ACHN (cell line): ENCODE measurements around the gene RNF5.
"Not testable (repeated sequence)": the region's sequence is repeated elsewhere in the genome, so short reads cannot be mapped to it uniquely, and the experiment has no call there.

Experiments
- DNase-seq: peaks from one replicate; pipeline ENCODE4 v3.0.0-alpha.2; 2015
- in situ Hi-C: cut with HindIII; loops from 2 replicates; pipeline ENCODE4 v1.10.0; 2017; ENCODE audit warnings: low sequenced_read_pairs, low pct_ligation_motif_present, low pct_unique_long_range_greater_than_20kb

The RNF5 gene

GRCh38 chr6:32196682-32197616, 18.7 kb downstream of the RNF5 start:
- in situ Hi-C loops, result no loop called here
- DNase-seq, result no peak

- in situ Hi-C loops, result no loop called here
- DNase-seq, result no peak
Observed at GRCh38 chr6:32198345-32198696, 20.1 kb downstream of the RNF5 start.

GRCh38 chr6:32198866-32199265, 20.7 kb downstream of the RNF5 start:
- no peak for DNase-seq
- in situ Hi-C loops, result no loop called here

- DNase-seq, result no peak
- in situ Hi-C loops, result no loop called here
Observed at GRCh38 chr6:32200711-32201475, 22.7 kb downstream of the RNF5 start.

GRCh38 chr6:32202186-32202585, 24.0 kb downstream of the RNF5 start:
- in situ Hi-C loops, result no loop called here
- DNase-seq, result no peak

- no peak for DNase-seq
- in situ Hi-C loops, result no loop called here
Observed at GRCh38 chr6:32203426-32204267, 25.4 kb downstream of the RNF5 start.

- in situ Hi-C loops, result no loop called here
- DNase-seq, result no peak
Observed at GRCh38 chr6:32204268-32204715, 26.1 kb downstream of the RNF5 start.

- DNase-seq, result no peak
- in situ Hi-C loops, result no loop called here
Observed at GRCh38 chr6:32208996-32209395, 30.8 kb downstream of the RNF5 start.

- no peak for DNase-seq
- in situ Hi-C loops, result no loop called here
Observed at GRCh38 chr6:32210191-32210601, 32.0 kb downstream of the RNF5 start.

GRCh38 chr6:32211432-32211831, 33.2 kb downstream of the RNF5 start:
- in situ Hi-C loops, result not testable (repeated sequence)

GRCh38 chr6:32212076-32212760, 34.0 kb downstream of the RNF5 start:
- DNase-seq, result no peak
- in situ Hi-C loops, result no loop called here

More at GRCh38 chr6:32211432-32211831, 33.2 kb downstream of the RNF5 start:
- not testable (repeated sequence) for DNase-seq

- DNase-seq, result no peak
- in situ Hi-C loops, result no loop called here
Observed at GRCh38 chr6:32213649-32214048, 35.4 kb downstream of the RNF5 start.

- DNase-seq, result no peak
- in situ Hi-C loops, result no loop called here
Observed at GRCh38 chr6:32214126-32214525, 35.9 kb downstream of the RNF5 start.

- in situ Hi-C loops, result no loop called here
- DNase-seq, result no peak
Observed at GRCh38 chr6:32215617-32216016, 37.4 kb downstream of the RNF5 start.

GRCh38 chr6:32216285-32216684, 38.1 kb downstream of the RNF5 start:
- DNase-seq, result no peak
- in situ Hi-C loops, result no loop called here

GRCh38 chr6:32216998-32217397, 38.8 kb downstream of the RNF5 start:
- in situ Hi-C loops, result no loop called here
- DNase-seq, result no peak

GRCh38 chr6:32218167-32218566, 40.0 kb downstream of the RNF5 start:
- DNase-seq, result no peak
- in situ Hi-C loops, result no loop called here

- no peak for DNase-seq
- in situ Hi-C loops, result no loop called here
Observed at GRCh38 chr6:32220021-32220420, 41.8 kb downstream of the RNF5 start.
